ENCODE results near the gene TRAPPC14. TPM values are rescaled to one million over a fixed set of nuclear protein-coding genes. Genes with fewer than 3 reads are reported as not detected.

TRAPPC14 gene
- total RNA-seq, 1 donor from 2014 or later: 14.9 TPM

- no peak for DNase-seq (ENCODE audit: low read depth)
- no peak overlapping the region for H3K4me3 ChIP-seq (ENCODE audit: low read depth, low read length)
- no peak for TF ChIP-seq CTCF (conservative IDR thresholded peaks at IDR 0.05; ENCODE audit: low read depth, low read length)
Measured at GRCh38 chr7:100163006-100163531, 4.5 kb upstream of the TRAPPC14 start.

GRCh38 chr7:100160067-100160466 is 1.5 kb upstream of the TRAPPC14 start:
- no peak for TF ChIP-seq CTCF (conservative IDR thresholded peaks at IDR 0.05; ENCODE audit: low read depth, low read length)
- no peak overlapping the region for H3K4me3 ChIP-seq (ENCODE audit: low read depth, low read length)
- no peak for DNase-seq (ENCODE audit: low read depth)

- no peak for DNase-seq (ENCODE audit: low read depth)
- no peak for TF ChIP-seq CTCF (conservative IDR thresholded peaks at IDR 0.05; ENCODE audit: low read depth, low read length)
- H3K4me3 ChIP-seq (ENCODE audit: low read depth, low read length): peak overlapping the region; percentile 82
Measured at GRCh38 chr7:100159099-100159623, 638 bp upstream of the TRAPPC14 start.

- TF ChIP-seq CTCF (conservative IDR thresholded peaks at IDR 0.05; ENCODE audit: low read depth, low read length): peak; percentile 31
- peak; percentile 53 for DNase-seq (ENCODE audit: low read depth)
- H3K4me3 ChIP-seq (ENCODE audit: low read depth, low read length): peak overlapping the region; percentile 82
Measured at GRCh38 chr7:100157334-100158228, 942 bp downstream of the TRAPPC14 start.

- H3K4me3 ChIP-seq (ENCODE audit: low read depth, low read length): peak overlapping the region; percentile 82
- DNase-seq (ENCODE audit: low read depth): no peak
- TF ChIP-seq CTCF (conservative IDR thresholded peaks at IDR 0.05; ENCODE audit: low read depth, low read length): no peak
Measured at GRCh38 chr7:100157069-100157333, 1.5 kb downstream of the TRAPPC14 start.

- H3K4me3 ChIP-seq (ENCODE audit: low read depth, low read length): no peak overlapping the region
Measured at GRCh38 chr7:100156331-100157068, 2.0 kb downstream of the TRAPPC14 start.

More at GRCh38 chr7:100156331-100157068, 2.0 kb downstream of the TRAPPC14 start:
- DNase-seq (ENCODE audit: low read depth): no peak
- TF ChIP-seq CTCF (conservative IDR thresholded peaks at IDR 0.05; ENCODE audit: low read depth, low read length): no peak
